H1 (cell line): ENCODE results near the gene TBC1D20. TPM values are rescaled to one million over a fixed set of nuclear protein-coding genes. Genes with fewer than 3 reads are reported as not detected.

ENCODE experiments used
- CTCF ChIA-PET: fragments of 300-600 bp; sonication (Branson Sonifier 250); formaldehyde crosslinking; loops from one replicate; lab custom pipeline; 2021; ENCODE audit not compliant: partially characterized antibody; lab: Charles Lee
- POLR2A ChIA-PET: fragments of 300-600 bp; sonication (Branson Sonifier 250); formaldehyde crosslinking; loops from one replicate; lab custom pipeline; 2021; ENCODE audit warnings: inconsistent platforms; ENCODE audit not compliant: partially characterized antibody; lab: Charles Lee
- DNase-seq, 2 experiments: peaks; one replicate each; pipeline versions ENCODE4 v3.0.0 to v3.0.0-alpha.2; 2010 to 2022; ENCODE audit warnings: low spot score in 2 of 2, low read depth in 1 of 2, mixed read lengths in 1 of 2
- FAIRE-seq: peaks from 2 replicates; lab custom pipeline; 2011; peaks lifted over from hg19 to GRCh38; lab: Jason Lieb, UNC
- H2AFZ ChIP-seq: 2 replicates; pipeline ENCODE4 v1.8.1; 2012; ENCODE audit warnings: low read length, inconsistent platforms
- H2AK5ac ChIP-seq: 2 replicates; pipeline ENCODE4 v1.6.1; 2013; ENCODE audit warnings: low read depth, low read length
- H2BK120ac ChIP-seq: replicated peaks from 2 replicates; pipeline ENCODE3; 2013; ENCODE audit warnings: low read depth, low read length, inconsistent platforms
- H2BK12ac ChIP-seq: 2 replicates; pipeline ENCODE4 v1.6.1; 2013; ENCODE audit warnings: low read depth, low read length
- H2BK15ac ChIP-seq: 2 replicates; pipeline ENCODE4 v1.6.1; 2013; ENCODE audit warnings: low read length
- H2BK20ac ChIP-seq: 2 replicates; pipeline ENCODE4 v1.6.1; 2013; ENCODE audit warnings: low read length
- H2BK5ac ChIP-seq: 2 replicates; pipeline ENCODE4 v1.6.1; 2013; ENCODE audit warnings: low read depth, low read length
- H3K14ac ChIP-seq: 2 replicates; pipeline ENCODE4 v1.6.1; 2013; ENCODE audit warnings: inconsistent platforms; ENCODE audit not compliant: insufficient read length
- H3K18ac ChIP-seq: 2 replicates; pipeline ENCODE4 v1.6.1; 2013; ENCODE audit warnings: low read length; ENCODE audit errors: extremely low read depth
- H3K23ac ChIP-seq: 2 replicates; pipeline ENCODE4 v1.6.1; 2013; ENCODE audit warnings: inconsistent platforms; ENCODE audit not compliant: insufficient read length
- H3K23me2 ChIP-seq: 2 replicates; pipeline ENCODE4 v1.6.1; 2013; ENCODE audit warnings: low read depth, low read length
- H3K27ac ChIP-seq: 2 replicates; pipeline ENCODE4 v1.6.1; 2011; ENCODE audit warnings: low read depth, low read length, inconsistent platforms
- H3K27me3 ChIP-seq, 4 experiments: replicated peaks in 1 of 4; 1 replicate in 1 of 4; 2 replicates in 3 of 4; pipeline versions ENCODE4 v1.6.1 to v1.8.1; 2011 to 2013; ENCODE audit warnings: low read length in 3 of 4, mild to moderate bottlenecking in 3 of 4, inconsistent platforms in 2 of 4, mixed read lengths in 2 of 4, moderate library complexity in 1 of 4; ENCODE audit not compliant: control insufficient read depth in 3 of 4, insufficient read depth in 3 of 4; ENCODE audit errors: extremely low read depth in 1 of 4
- H3K36me3 ChIP-seq, 4 experiments: 2 replicates each; pipeline versions ENCODE4 v1.6.1 to v1.8.1; 2011 to 2013; ENCODE audit warnings: mild to moderate bottlenecking in 4 of 4, low read length in 3 of 4, moderate library complexity in 2 of 4, control low read depth in 1 of 4, inconsistent platforms in 1 of 4; ENCODE audit not compliant: insufficient read depth in 4 of 4, control insufficient read depth in 2 of 4
- H3K4ac ChIP-seq: replicated peaks from 2 replicates; pipeline ENCODE3; 2013; ENCODE audit warnings: low read length, low read depth, mixed read lengths, inconsistent platforms; ENCODE audit not compliant: insufficient read length
- H3K4me1 ChIP-seq, 4 experiments: replicated peaks in 1 of 4; 1 replicate in 1 of 4; 2 replicates in 3 of 4; pipeline versions ENCODE4 v1.6.1 to v1.8.1; 2011 to 2013; ENCODE audit warnings: low read length in 3 of 4, inconsistent platforms in 2 of 4, mixed read lengths in 1 of 4; ENCODE audit not compliant: insufficient read depth in 4 of 4, control insufficient read depth in 3 of 4
- H3K4me2 ChIP-seq, 2 experiments: 2 replicates each; pipeline versions ENCODE4 v1.6.1 to v1.8.1; 2011 to 2013; ENCODE audit warnings: low read depth in 2 of 2, low read length in 2 of 2, control low read depth in 1 of 2, inconsistent platforms in 1 of 2, mild to moderate bottlenecking in 1 of 2; ENCODE audit not compliant: insufficient read depth in 1 of 2
- H3K4me3 ChIP-seq, 4 experiments: fragments of 200-600, 300-600 bp in 1 of 4; sonication (generic), shearing (Covaris generic), sonication (Bioruptor Twin) in 1 of 4; 2 replicates each; pipeline versions ENCODE4 v1.5.1 to v1.8.1; 2011 to 2016; ENCODE audit warnings: low read length in 4 of 4, low read depth in 3 of 4, control low read depth in 2 of 4, inconsistent platforms in 2 of 4, mild to moderate bottlenecking in 2 of 4, mixed read lengths in 1 of 4, moderate library complexity in 1 of 4; ENCODE audit not compliant: insufficient read depth in 2 of 4; ENCODE audit errors: extremely low read depth in 1 of 4
- H3K56ac ChIP-seq: replicated peaks from 2 replicates; pipeline ENCODE3; 2013; ENCODE audit warnings: low read depth, mild to moderate bottlenecking, mixed read lengths, low read length, inconsistent platforms; ENCODE audit not compliant: insufficient read length
- H3K79me1 ChIP-seq: 2 replicates; pipeline ENCODE4 v1.6.1; 2013; ENCODE audit warnings: low read depth, low read length, control low read depth
- H3K79me2 ChIP-seq, 2 experiments: 2 replicates each; pipeline versions ENCODE4 v1.6.1 to v1.8.1; 2012 to 2013; ENCODE audit warnings: low read length in 2 of 2, mild to moderate bottlenecking in 2 of 2, inconsistent platforms in 1 of 2; ENCODE audit not compliant: insufficient read depth in 2 of 2, control insufficient read depth in 1 of 2
- H3K9ac ChIP-seq, 4 experiments: replicated peaks in 1 of 4; 1 replicate in 1 of 4; 2 replicates in 3 of 4; pipeline versions ENCODE4 v1.6.1 to v1.8.1; 2011 to 2013; ENCODE audit warnings: low read depth in 3 of 4, low read length in 3 of 4, control low read depth in 2 of 4, mild to moderate bottlenecking in 2 of 4, moderate library complexity in 2 of 4, inconsistent platforms in 1 of 4; ENCODE audit errors: extremely low read depth in 1 of 4
- H3K9me3 ChIP-seq, 2 experiments: 2 replicates each; pipeline versions ENCODE4 v1.6.1 to v1.8.1; 2012 to 2013; ENCODE audit warnings: mild to moderate bottlenecking in 2 of 2, moderate library complexity in 2 of 2, control low read depth in 1 of 2, inconsistent platforms in 1 of 2, low read depth in 1 of 2, low read length in 1 of 2, mixed read lengths in 1 of 2; ENCODE audit not compliant: insufficient read depth in 2 of 2
- H4K20me1 ChIP-seq, 2 experiments: replicated peaks in 1 of 2; 2 replicates each; pipeline versions ENCODE3 to v1.8.1; 2011 to 2013; ENCODE audit warnings: inconsistent platforms in 2 of 2, low read length in 2 of 2, mild to moderate bottlenecking in 1 of 2; ENCODE audit not compliant: insufficient read depth in 2 of 2, control insufficient read depth in 1 of 2
- H4K5ac ChIP-seq: 2 replicates; pipeline ENCODE4 v1.6.1; 2013; ENCODE audit warnings: low read length, low read depth, mixed read lengths, inconsistent platforms; ENCODE audit not compliant: insufficient read length
- H4K8ac ChIP-seq: 2 replicates; pipeline ENCODE4 v1.8.0; 2013; ENCODE audit warnings: mild to moderate bottlenecking, moderate library complexity, low read length, inconsistent platforms; ENCODE audit not compliant: insufficient read depth; ENCODE audit errors: extremely low read depth
- H4K91ac ChIP-seq: replicated peaks from 2 replicates; pipeline ENCODE3; 2013; ENCODE audit warnings: low read length, mixed read lengths, inconsistent platforms; ENCODE audit not compliant: insufficient read length
- ATF3 ChIP-seq: IDR thresholded peaks from 2 replicates; pipeline ENCODE4 v1.6.1; 2011; ENCODE audit warnings: low read depth, mild to moderate bottlenecking, low read length; ENCODE audit not compliant: insufficient read depth
- E2F6 ChIP-seq: IDR thresholded peaks from 2 replicates; pipeline ENCODE4 v1.6.1; 2012; ENCODE audit warnings: inconsistent platforms
- GABPA ChIP-seq: IDR thresholded peaks from 2 replicates; pipeline ENCODE4 v1.6.1; 2011; ENCODE audit warnings: mild to moderate bottlenecking, low read length, moderate library complexity, borderline replicate concordance; ENCODE audit not compliant: insufficient read depth
- JUND ChIP-seq: IDR thresholded peaks from 2 replicates; pipeline ENCODE4 v1.6.1; 2011; ENCODE audit warnings: mild to moderate bottlenecking, improper control_type of control experiment, low read length
- KDM5A ChIP-seq: fragments of 200-600 bp; IDR thresholded peaks from 2 replicates; pipeline ENCODE4 v1.7.1; 2012; ENCODE audit warnings: mild to moderate bottlenecking, low read length, inconsistent platforms, mixed read lengths
- MAX ChIP-seq: IDR thresholded peaks from 2 replicates; pipeline ENCODE4 v1.6.1; 2012; ENCODE audit warnings: inconsistent platforms
- RNF2 ChIP-seq: fragments of 200-900, 300-1000 bp; sonication (generic); IDR thresholded peaks from 2 replicates; pipeline ENCODE4 v1.7.1; 2016; ENCODE audit warnings: borderline replicate concordance, low read depth, mild to moderate bottlenecking, antibody characterized with exemption, low read length; ENCODE audit not compliant: poor library complexity, severe bottlenecking; ENCODE audit errors: missing control alignments
- SIN3A ChIP-seq, 2 experiments: IDR thresholded peaks in 1 of 2; conservative IDR thresholded peaks in 1 of 2; 2 replicates each; pipeline ENCODE4 v1.6.1; 2011 to 2012; ENCODE audit warnings: low read length in 2 of 2, improper control_type of control experiment in 1 of 2, low read depth in 1 of 2, mild to moderate bottlenecking in 1 of 2
- SIRT6 ChIP-seq: IDR thresholded peaks from one replicate; pipeline ENCODE4 v1.7.1; 2012; ENCODE audit warnings: low read length, inconsistent platforms
- TBP ChIP-seq: IDR thresholded peaks from 2 replicates; pipeline ENCODE4 v1.6.1; 2011; ENCODE audit warnings: low read depth, low read length, improper control_type of control experiment
- WGBS, 2 experiments: shearing (Covaris generic) in 1 of 2; methylation state at CpG; one replicate each; pipeline versions ENCODE4 v1.1.6 to v1.1.7; 2013 to 2015; ENCODE audit warnings: low lambda C conversion rate in 2 of 2, mixed read lengths in 2 of 2, inconsistent platforms in 1 of 2, low coverage in 1 of 2, missing lambda C conversion rate in 1 of 2; ENCODE audit not compliant: insufficient replicate concordance in 2 of 2, insufficient coverage in 1 of 2, insufficient read length in 1 of 2; ENCODE audit errors: extremely low coverage in 1 of 2, missing lambda C conversion rate in 1 of 2; 5-methylcytosine and 5-hydroxymethylcytosine counted together
- polyA plus RNA-seq, 7 experiments: library from polyadenylated mRNA; depleted of rRNA in 3 of 7; stranded (reverse) in 5 of 7; unstranded in 2 of 7; fragments of >200 nt in 5 of 7; fragments of 200-250 nt in 2 of 7; gene quantifications; 1 replicate in 5 of 7; 2 replicates in 1 of 7; 4 replicates in 1 of 7; pipeline versions ENCODE4 v1.2.1 to v1.2.3, GENCODE V29; 2011 to 2013; ENCODE audit warnings: missing spikeins in 2 of 7, mixed read lengths in 2 of 7
- total RNA-seq: library from RNA; stranded (reverse); fragmentation: NEBNext Ultra II Directional; extraction: Animal tissue kit (Norgen Biotek cat#: 25700); gene quantifications from 2 replicates; pipeline ENCODE4 v1.2.1, GENCODE V29; 2021

TBC1D20 gene
- total and polyA plus RNA-seq, 2 of the 8 experiments (the other 6 are each of a cell fraction or from before 2014, with no cell fraction given) = 14.5 to 17.1 TPM

- Histone ChIP-seq H3K4me3 (no peak overlapping the region), H2BK20ac (no peak overlapping the region), H2AFZ (no peak overlapping the region), H3K23ac (no peak overlapping the region), H3K27me3 (no peaks in the 10 kb centered on the region), H4K8ac (no peak overlapping the region), H4K91ac (no peak overlapping the region), H3K9ac (no peak overlapping the region), H3K4ac (no peak overlapping the region), H3K56ac (no peak overlapping the region), H3K4me2 (no peak overlapping the region), H3K18ac (no peak overlapping the region), H3K36me3 (no peaks in the 10 kb centered on the region), H3K27ac (no peak overlapping the region), H2BK15ac (no peak overlapping the region), H4K5ac (no peak overlapping the region), H3K14ac (no peak overlapping the region), H2BK120ac (no peak overlapping the region), H2BK12ac (no peak overlapping the region), H3K4me1 (peaks cover 4 to 9% (median 6%) of the 10 kb centered on the region in 4 experiments; a peak in 6 of 7 replicates), H4K20me1 (no peaks in the 10 kb centered on the region), H3K79me2 (no peaks in the 10 kb centered on the region), H3K79me1 (no peaks in the 10 kb centered on the region), H2BK5ac (no peak overlapping the region), H3K9me3 (peaks cover 0 to 5% of the 10 kb centered on the region in 2 experiments; a peak in 3 of 4 replicates), H3K23me2 (peaks cover 5% of the 10 kb centered on the region), H2AK5ac (no peak overlapping the region)
- ChIA-PET CTCF (interaction anchor here (0.7 to 1.3 kb wide), 4 partner anchors 9 to 73 kb away, joined by 3 to 5 read pairs (median 3); no protein-coding TSS in a partner anchor), POLR2A (interaction anchor here (0.7 to 11.8 kb wide), 4 partner anchors 18 to 66 kb away, joined by 3 to 263 read pairs (median 3); partner anchors contain the start of gene TRIB3)
- DNase-seq (no peak), FAIRE-seq (no peak)
- WGBS, 2 experiments = 91% methylated on average over 6 of the region's 6 CpGs; no CpG with 5 or more reads in 1 of the 2 experiments
- no peak for TF ChIP-seq TBP
- TF ChIP-seq GABPA = no peak
- no peak for TF ChIP-seq ATF3
- no peak for TF ChIP-seq RNF2
- no peak for TF ChIP-seq JUND
- no peak for TF ChIP-seq KDM5A
- TF ChIP-seq SIN3A (conservative IDR thresholded peaks at IDR 0.05 in 1 of 2, IDR thresholded peaks at IDR 0.05 in 1 of 2; ENCODE audit: low read depth in 1 of 2, low read length in 2 of 2) = no peak
- TF ChIP-seq SIRT6 = no peak
- TF ChIP-seq MAX = no peak
- TF ChIP-seq E2F6 = no peak
These were observed 59.3 kb downstream of the TBC1D20 start for GRCh38 chr20:402898-403581.
